Measurements from ENCODE around the gene ADRM1.

Gene ADRM1

GRCh38 chr20:62321521-62321948, 18.7 kb downstream of the ADRM1 start:
- DNase-seq (ENCODE audit: low read depth, low spot score) = no peak
- TF ChIP-seq CTCF (IDR thresholded peaks at IDR 0.05; ENCODE audit: low read depth, low read length) = no peak
- H3K4me3 ChIP-seq (ENCODE audit: low read depth, low read length) = no peak overlapping the region
- in situ Hi-C loops (cut with HindIII; ENCODE audit: low sequenced_read_pairs) = no loop called here

- in situ Hi-C loops (cut with HindIII; ENCODE audit: low sequenced_read_pairs) = no loop called here
- DNase-seq (ENCODE audit: low read depth, low spot score) = no peak
These were observed 19.2 kb downstream of the ADRM1 start for GRCh38 chr20:62321975-62322374.

GRCh38 chr20:62322492-62323041, 19.8 kb downstream of the ADRM1 start:
- in situ Hi-C loops (cut with HindIII; ENCODE audit: low sequenced_read_pairs) = no loop called here
- no peak for DNase-seq (ENCODE audit: low read depth, low spot score)
- no peak for TF ChIP-seq CTCF (IDR thresholded peaks at IDR 0.05; ENCODE audit: low read depth, low read length)
- H3K4me3 ChIP-seq (ENCODE audit: low read depth, low read length) = no peak overlapping the region

More at GRCh38 chr20:62321975-62322374, 19.2 kb downstream of the ADRM1 start:
- no peak for TF ChIP-seq CTCF (IDR thresholded peaks at IDR 0.05; ENCODE audit: low read depth, low read length)
- no peak overlapping the region for H3K4me3 ChIP-seq (ENCODE audit: low read depth, low read length)

GRCh38 chr20:62323146-62323979, 20.6 kb downstream of the ADRM1 start:
- no peak for DNase-seq (ENCODE audit: low read depth, low spot score)
- TF ChIP-seq CTCF (IDR thresholded peaks at IDR 0.05; ENCODE audit: low read depth, low read length) = no peak
- H3K4me3 ChIP-seq (ENCODE audit: low read depth, low read length) = no peak overlapping the region
- in situ Hi-C loops (cut with HindIII; ENCODE audit: low sequenced_read_pairs) = no loop called here

- TF ChIP-seq CTCF (IDR thresholded peaks at IDR 0.05; ENCODE audit: low read depth, low read length) = no peak
- no peak for DNase-seq (ENCODE audit: low read depth, low spot score)
- in situ Hi-C loops (cut with HindIII; ENCODE audit: low sequenced_read_pairs) = no loop called here
- H3K4me3 ChIP-seq (ENCODE audit: low read depth, low read length) = no peak overlapping the region
These were observed 21.4 kb downstream of the ADRM1 start for GRCh38 chr20:62323980-62324906.

- DNase-seq (ENCODE audit: low read depth, low spot score) = no peak
- TF ChIP-seq CTCF (IDR thresholded peaks at IDR 0.05; ENCODE audit: low read depth, low read length) = no peak
- in situ Hi-C loops (cut with HindIII; ENCODE audit: low sequenced_read_pairs) = no loop called here
- no peak overlapping the region for H3K4me3 ChIP-seq (ENCODE audit: low read depth, low read length)
These were observed 22.5 kb downstream of the ADRM1 start for GRCh38 chr20:62325172-62325905.

Data from astrocyte of the spinal cord (primary cell).